ENCODE measurements around the gene AKT1S1. TPM values are rescaled to one million over a fixed set of nuclear protein-coding genes. Genes with fewer than 3 reads are reported as not detected.
A peak's percentile ranks its signal among the peaks of the same experiment; 100 is the strongest.

Gene AKT1S1
- total and polyA plus RNA-seq, 2 of the 13 experiments (the other 11 are each of a cell fraction or from before 2014, with no cell fraction given): 13.5 to 27.8 TPM

GRCh38 chr19:49850487-49851342 is 26.4 kb downstream of the AKT1S1 start, which contains the start of gene PTOV1 (continued):
- TF ChIP-seq CSRNP1 (CRISPR knock-in tag; IDR thresholded peaks at IDR 0.05) (no peak), CBX2 (IDR thresholded peaks at IDR 0.05; ENCODE audit: low read depth, low read length) (no peak), CBX2 (CRISPR knock-in tag; IDR thresholded peaks at IDR 0.05; ENCODE audit: low read depth) (no peak), GATAD1 (CRISPR knock-in tag; IDR thresholded peaks at IDR 0.05) (peak; percentile 78), ZNF331 (CRISPR knock-in tag; IDR thresholded peaks at IDR 0.05) (peak; percentile 74), ZNF484 (CRISPR knock-in tag; IDR thresholded peaks at IDR 0.05; ENCODE audit: borderline replicate concordance, low read depth) (no peak), PHF8 (CRISPR knock-in tag; IDR thresholded peaks at IDR 0.05) (peak; percentile 76)

GRCh38 chr19:49850221-49850486 is 27.0 kb downstream of the AKT1S1 start:
- 68% methylated on average over 12 of the region's 12 CpGs for WGBS (ENCODE audit: low lambda C conversion rate)
- peak overlapping the region; percentile 89 to 93 (median 90) for H3K4me3 ChIP-seq (replicated peaks in 1 of 3; ENCODE audit: insufficient read depth in 1 of 3, low read depth in 2 of 3, low read length in 3 of 3)
- peaks cover 23% of the 10 kb centered on the region for H4K20me1 ChIP-seq (ENCODE audit: insufficient read depth, low read length)
- no peak for ATAC-seq
- H3K27me3 ChIP-seq (ENCODE audit: control insufficient read depth in 1 of 2, insufficient read depth in 2 of 2, low read length in 2 of 2): no peaks in the 10 kb centered on the region; a peak in 1 of 5 replicates
- H3K9me3 ChIP-seq (ENCODE audit: low read length): no peaks in the 10 kb centered on the region
- H3K9ac ChIP-seq (ENCODE audit: insufficient read depth, low read depth, low read length): peak overlapping the region; percentile 96
- peaks cover 10 to 12% of the 10 kb centered on the region in 2 experiments; a peak in 4 of 5 replicates for H3K36me3 ChIP-seq (replicated peaks in 1 of 2; ENCODE audit: control insufficient read depth in 1 of 2, insufficient read depth in 2 of 2, low read length in 2 of 2)
- POLR2A ChIA-PET: interaction anchor here (0.6 to 3.1 kb wide), 12 partner anchors 11 to 164 kb away, joined by 3 to 29 read pairs (median 8); partner anchors contain the start of genes AKT1S1, AP2A1, ATF5 and NUP62
- in situ Hi-C loops (cut with HindIII; ENCODE audit: extremely low pct_ligation_motif_present, low pct_unique_long_range_greater_than_20kb) (no loop called here), intact Hi-C loops (cut with micrococcal nuclease; ENCODE audit: unreplicated experiment) (no loop called here)
- H3K4me2 ChIP-seq (ENCODE audit: low read depth, low read length): peak overlapping the region; percentile 73
- peaks cover 30% of the 10 kb centered on the region for H3K4me1 ChIP-seq (ENCODE audit: insufficient read depth, low read length)
- TF ChIP-seq ZKSCAN8 (CRISPR knock-in tag; IDR thresholded peaks at IDR 0.05; ENCODE audit: borderline replicate concordance) (0 out of 2 replicates have a peak, but pooled peaks have one; percentile 34), ZBTB43 (CRISPR knock-in tag; conservative IDR thresholded peaks at IDR 0.05) (0 out of 2 replicates have a peak, but pooled peaks have one; percentile 2), ZNF605 (CRISPR knock-in tag; IDR thresholded peaks at IDR 0.05) (0 out of 2 replicates have a peak, but pooled peaks have one; percentile 33), ZNF33A (CRISPR knock-in tag; IDR thresholded peaks at IDR 0.05; ENCODE audit: borderline replicate concordance) (no peak), MAFK (conservative IDR thresholded peaks at IDR 0.05 in 1 of 2, IDR thresholded peaks at IDR 0.05 in 1 of 2; ENCODE audit: low read length in 2 of 2) (no peak), CREB3 (CRISPR knock-in tag; IDR thresholded peaks at IDR 0.05) (peak; percentile 10; the same call in 1 of the 2 replicates), ETV5 (CRISPR knock-in tag; IDR thresholded peaks at IDR 0.05; ENCODE audit: borderline replicate concordance) (0 out of 2 replicates have a peak, but pooled peaks have one; percentile 1), MAF1 (CRISPR knock-in tag; IDR thresholded peaks at IDR 0.05; ENCODE audit: borderline replicate concordance) (0 out of 2 replicates have a peak, but pooled peaks have one; percentile 3), ZBTB38 (CRISPR knock-in tag; IDR thresholded peaks at IDR 0.05) (0 out of 2 replicates have a peak, but pooled peaks have one; percentile 29)
- peaks cover 24% of the 10 kb centered on the region for H3K79me2 ChIP-seq (ENCODE audit: insufficient read depth, low read length)
- no peak for DNase-seq (ENCODE audit: low spot score)
- no TSS peak for BruUV-seq (replicated peaks)
- no peak overlapping the region for H2AFZ ChIP-seq (ENCODE audit: low read length)
- CTCF ChIA-PET (ENCODE audit: low intra/inter-chr PET ratio, low total read pairs): no interaction called here
- no peak for FAIRE-seq
- H3K27ac ChIP-seq (ENCODE audit: extremely low read length, insufficient read depth, low read length): peak overlapping the region; percentile 100
